SK-N-SH treated with all-trans-retinoic acid at 6 μM for 48 hours (cell line): ENCODE results near the gene SYTL2.

Experiments
- ARNTL ChIP-seq: fragments of 450-650 bp; formaldehyde crosslinking; IDR thresholded peaks from 2 replicates; pipeline ENCODE4 v1.5.0; 2020; ENCODE audit warnings: low read depth, mild to moderate bottlenecking, moderate library complexity, borderline replicate concordance
- CSDC2 ChIP-seq: fragments of 250-450 bp; sonication (Bioruptor Pico); IDR thresholded peaks from 2 replicates; pipeline ENCODE4 v1.5.0; 2020; ENCODE audit warnings: mild to moderate bottlenecking, moderate library complexity
- RARB ChIP-seq: fragments of 250-450 bp; sonication (Bioruptor Pico); IDR thresholded peaks from 2 replicates; pipeline ENCODE4 v1.8.0; 2021; ENCODE audit warnings: mild to moderate bottlenecking, moderate library complexity
- TSHZ2 ChIP-seq: fragments of 250-450 bp; sonication (Bioruptor Pico); IDR thresholded peaks from 2 replicates; pipeline ENCODE4 v1.5.0; 2020; ENCODE audit warnings: mild to moderate bottlenecking, moderate library complexity
- ZFP3 ChIP-seq: fragments of 250-450 bp; sonication (Bioruptor Pico); IDR thresholded peaks from 2 replicates; pipeline ENCODE4 v1.5.0; 2020; ENCODE audit warnings: mild to moderate bottlenecking, moderate library complexity
- ZFP30 ChIP-seq: fragments of 450-650 bp; formaldehyde crosslinking; IDR thresholded peaks from 2 replicates; pipeline ENCODE4 v1.5.0; 2022; ENCODE audit warnings: mild to moderate bottlenecking, moderate library complexity
- TF ChIP-seq, protein P1 (sequence below): fragments of 250-450 bp; sonication (Bioruptor Pico); IDR thresholded peaks from 2 replicates; pipeline ENCODE4 v1.8.0; 2020; ENCODE audit warnings: mild to moderate bottlenecking, moderate library complexity, borderline replicate concordance

GRCh38 chr11:85806876-85807275 is 4.1 kb downstream of the SYTL2 start:
- TF ChIP-seq ZFP3 (no peak), RARB (CRISPR knock-in tag) (no peak), CSDC2 (no peak), ARNTL (no peak), ZFP30 (CRISPR knock-in tag) (no peak), TSHZ2 (no peak)
- TF ChIP-seq, protein P1, sequence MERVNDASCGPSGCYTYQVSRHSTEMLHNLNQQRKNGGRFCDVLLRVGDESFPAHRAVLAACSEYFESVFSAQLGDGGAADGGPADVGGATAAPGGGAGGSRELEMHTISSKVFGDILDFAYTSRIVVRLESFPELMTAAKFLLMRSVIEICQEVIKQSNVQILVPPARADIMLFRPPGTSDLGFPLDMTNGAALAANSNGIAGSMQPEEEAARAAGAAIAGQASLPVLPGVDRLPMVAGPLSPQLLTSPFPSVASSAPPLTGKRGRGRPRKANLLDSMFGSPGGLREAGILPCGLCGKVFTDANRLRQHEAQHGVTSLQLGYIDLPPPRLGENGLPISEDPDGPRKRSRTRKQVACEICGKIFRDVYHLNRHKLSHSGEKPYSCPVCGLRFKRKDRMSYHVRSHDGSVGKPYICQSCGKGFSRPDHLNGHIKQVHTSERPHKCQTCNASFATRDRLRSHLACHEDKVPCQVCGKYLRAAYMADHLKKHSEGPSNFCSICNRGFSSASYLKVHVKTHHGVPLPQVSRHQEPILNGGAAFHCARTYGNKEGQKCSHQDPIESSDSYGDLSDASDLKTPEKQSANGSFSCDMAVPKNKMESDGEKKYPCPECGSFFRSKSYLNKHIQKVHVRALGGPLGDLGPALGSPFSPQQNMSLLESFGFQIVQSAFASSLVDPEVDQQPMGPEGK (CRISPR knock-in tag), result no peak
